Activated T-cell treated with anti-CD3 and anti-CD28 coated beads, Interleukin-2, amount 50 U/mL, for 48 hours (primary cell): Measurements from ENCODE around the gene DTD2.
A peak's percentile ranks its signal among the peaks of the same experiment; 100 is the strongest.
"Not testable (repeated sequence)": the region's sequence is repeated elsewhere in the genome, so short reads cannot be mapped to it uniquely, and the experiment has no call there.

Experiments used
- DNase-seq, 2 experiments: peaks; one replicate each; pipeline ENCODE4 v3.0.0-alpha.2; 2020

DTD2 gene

DNA sequence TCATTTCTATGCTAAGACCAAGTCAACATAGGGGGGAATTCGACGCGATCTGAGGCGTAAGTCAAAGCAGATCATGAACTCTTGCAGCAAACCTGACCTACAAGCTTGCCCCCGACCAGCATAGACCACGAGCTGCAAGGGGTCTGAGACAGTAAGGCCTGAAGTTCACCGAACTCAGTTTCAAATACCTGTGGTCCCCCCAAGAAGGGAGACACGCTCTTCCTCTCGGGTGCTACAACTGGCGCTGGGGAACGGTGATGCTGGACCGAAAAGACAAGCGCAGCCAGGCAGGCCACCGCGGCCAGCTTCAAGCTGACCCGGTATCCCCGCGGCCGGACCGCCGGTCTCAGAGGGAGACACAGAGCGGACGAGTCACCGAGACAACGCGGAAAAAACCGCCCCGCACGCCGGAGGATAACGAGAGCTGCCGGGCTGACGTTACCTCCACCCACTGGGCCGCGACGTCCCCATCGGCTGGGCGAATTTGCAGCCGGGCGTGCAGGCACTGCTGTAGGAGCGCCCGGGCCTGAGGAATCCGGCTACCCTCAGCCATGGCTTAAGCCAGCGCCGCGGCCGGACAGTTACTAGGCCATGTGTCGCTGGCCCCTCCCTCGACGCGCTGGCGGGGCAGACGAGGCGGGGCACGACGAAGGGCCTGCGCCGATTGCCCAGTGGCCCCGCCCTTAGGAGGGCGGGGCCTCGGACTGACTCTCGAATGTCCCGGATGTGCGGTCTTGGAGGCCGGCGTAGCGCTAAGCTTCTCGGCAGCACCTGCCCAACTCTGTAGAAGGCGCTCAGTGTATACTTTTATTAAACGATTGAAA is at the start of gene DTD2:
Gene DTD2, minus strand, starts transcription at position 666 of the 824 bp plus-strand sequence. Its CDS starts 113 bp downstream, at position 553.
- peak; percentile 93 to 95 for DNase-seq

DNA sequence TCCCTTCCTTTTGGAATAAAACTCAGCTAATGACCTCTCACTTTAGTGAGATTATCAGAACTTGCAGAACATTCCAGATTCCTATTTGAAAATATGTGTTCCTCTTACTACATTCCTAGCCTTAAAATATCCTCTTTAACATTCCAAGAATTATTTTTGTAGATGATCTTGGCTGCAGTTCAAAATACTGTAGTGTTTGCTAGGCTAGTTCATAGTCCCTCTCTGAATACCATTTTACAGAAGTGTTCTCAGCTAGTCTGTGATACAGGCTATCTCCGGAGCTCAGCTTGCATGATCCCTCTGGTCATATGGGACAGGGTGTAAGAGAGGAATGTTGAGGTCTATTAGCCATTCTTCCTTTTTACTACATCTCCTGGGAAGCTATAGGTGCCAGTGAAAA is 48.1 kb upstream of the DTD2 start:
- DNase-seq = no peak

DNA sequence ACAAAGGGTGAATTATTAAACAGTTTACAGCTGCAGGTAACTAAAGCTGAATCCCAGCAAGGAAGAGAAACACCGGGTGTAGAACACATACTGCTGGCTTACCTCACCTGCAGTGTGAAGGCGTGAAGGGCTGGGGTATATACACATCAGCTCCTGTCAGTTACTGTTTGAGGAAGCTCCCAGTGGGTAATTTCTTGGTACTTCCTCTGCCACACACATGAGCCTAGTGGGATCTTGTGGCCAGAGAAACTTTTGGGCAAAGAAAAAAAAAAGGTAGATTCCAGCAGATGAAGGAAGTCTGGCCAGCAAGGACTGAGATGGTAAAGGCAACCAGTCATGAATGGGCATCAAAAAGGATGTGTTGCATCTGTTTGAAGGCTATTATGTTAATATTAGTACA is 44.6 kb upstream of the DTD2 start:
- DNase-seq = no peak

DNA sequence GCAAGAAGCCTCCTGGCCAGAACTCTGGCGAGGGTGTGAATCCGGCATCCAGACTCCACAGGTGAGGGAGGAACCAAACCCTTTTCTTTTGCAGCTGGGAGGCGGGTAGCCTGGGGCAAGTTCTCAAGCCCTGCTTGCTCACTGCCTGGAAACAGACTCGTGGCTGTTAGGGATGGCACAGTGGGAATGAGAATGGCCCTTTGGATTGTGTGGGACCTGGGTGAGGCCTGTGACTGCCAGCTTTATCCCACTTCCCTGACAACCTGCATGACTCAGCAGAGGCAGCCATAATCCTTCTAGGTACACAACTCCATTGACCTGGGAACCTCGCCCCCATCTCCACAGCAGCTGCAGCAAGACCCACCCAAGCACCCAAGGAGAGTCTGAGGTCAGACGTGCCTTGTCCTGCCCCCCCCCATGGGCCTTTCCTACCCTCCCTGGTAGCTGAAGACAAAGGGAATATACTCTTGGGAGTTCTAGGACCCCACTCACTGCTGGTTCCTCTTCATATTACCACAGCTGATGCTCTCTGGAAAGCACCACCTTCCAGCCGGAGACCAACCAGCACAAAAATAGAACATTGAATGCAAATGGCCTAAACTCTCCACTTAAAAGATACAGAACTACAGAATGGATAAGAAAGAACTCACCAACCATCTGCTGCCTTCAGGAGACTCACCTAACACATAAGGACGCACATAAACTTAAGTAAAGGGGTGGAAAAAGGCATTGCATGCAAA is 35.6 kb upstream of the DTD2 start:
- no peak for DNase-seq

DNA sequence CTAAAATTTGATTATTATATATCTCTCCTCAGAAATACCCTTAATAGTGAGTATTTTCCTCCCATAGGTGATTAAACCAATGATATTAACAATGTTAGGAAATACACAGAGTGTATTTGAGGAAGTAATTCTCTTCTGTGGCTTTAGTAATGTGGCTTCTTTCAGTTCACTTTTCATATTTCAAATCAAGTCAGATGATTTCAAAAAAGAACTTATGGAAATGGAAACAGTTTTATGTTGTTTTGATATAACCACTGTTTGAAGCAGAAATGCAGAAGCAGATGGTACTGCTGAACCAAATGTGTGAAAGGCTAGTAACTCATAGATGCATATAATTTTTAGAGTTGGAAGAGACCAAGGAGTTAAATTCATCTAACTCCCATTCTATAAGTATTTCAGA is 32.4 kb upstream of the DTD2 start:
- DNase-seq = no peak

DNA sequence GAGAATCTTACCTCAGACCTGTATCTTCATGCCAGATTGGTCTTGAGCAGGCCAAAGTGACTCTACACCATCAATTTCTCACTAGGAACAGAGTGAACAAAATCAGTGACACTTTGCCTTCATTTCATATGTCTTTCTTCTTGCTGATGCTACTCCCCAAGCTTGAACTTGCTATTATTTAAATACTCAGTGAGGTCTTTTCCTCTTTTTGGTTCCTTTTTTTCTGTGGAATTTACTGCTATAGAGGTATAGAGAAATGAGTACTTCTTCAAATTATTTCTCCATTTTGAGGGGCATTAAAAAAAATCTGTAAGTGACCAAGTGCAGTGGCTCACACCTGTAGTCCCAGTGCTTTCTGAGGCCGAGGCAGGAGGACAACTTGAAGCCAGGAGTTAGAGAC is 30.6 kb upstream of the DTD2 start, which contains the start of gene GPR33:
Gene GPR33, minus strand, starts transcription at position 154 of the 400 bp plus-strand sequence. CDS start 4,074 bp downstream, outside the sequence.
- no peak for DNase-seq

DNA sequence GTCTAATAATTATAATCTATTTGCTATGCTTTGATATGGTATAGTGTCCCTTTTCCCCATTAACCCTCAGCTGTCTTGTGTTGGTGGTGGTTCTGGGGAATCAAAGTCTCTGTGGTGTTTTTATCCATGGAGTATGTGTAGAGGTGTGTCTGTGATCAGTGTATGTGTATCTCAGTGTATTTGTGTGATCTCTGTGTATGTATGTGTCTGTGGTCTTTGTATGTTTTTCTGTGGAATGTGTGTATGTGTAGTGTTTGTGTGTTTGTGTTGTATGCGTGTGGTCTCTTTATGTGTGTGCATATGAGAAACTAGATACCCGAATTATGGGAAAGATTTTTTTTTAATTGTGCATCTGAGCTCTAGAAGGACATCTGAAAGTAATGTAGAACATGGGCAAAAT is 29.5 kb upstream of the DTD2 start:
- no peak for DNase-seq

DNA sequence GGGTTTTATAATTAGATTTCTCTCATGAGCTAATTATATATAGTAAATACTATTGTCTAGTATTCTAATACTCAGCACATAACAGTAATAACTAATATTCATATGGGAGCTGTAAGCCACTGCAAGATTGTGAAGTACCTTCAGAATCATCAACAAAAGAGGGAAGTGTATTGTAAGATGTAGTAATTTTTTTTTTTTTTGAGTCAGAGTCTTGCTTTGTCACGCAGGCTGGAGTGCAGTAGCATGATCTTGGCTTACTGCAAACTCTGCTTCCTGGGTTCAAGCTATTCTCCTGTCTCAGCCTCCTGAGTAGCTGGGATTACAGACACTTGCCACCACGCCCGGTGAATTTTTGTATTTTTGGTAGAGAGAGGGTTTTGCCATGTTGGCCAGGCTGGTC is 27.4 kb upstream of the DTD2 start:
- DNase-seq = no peak

DNA sequence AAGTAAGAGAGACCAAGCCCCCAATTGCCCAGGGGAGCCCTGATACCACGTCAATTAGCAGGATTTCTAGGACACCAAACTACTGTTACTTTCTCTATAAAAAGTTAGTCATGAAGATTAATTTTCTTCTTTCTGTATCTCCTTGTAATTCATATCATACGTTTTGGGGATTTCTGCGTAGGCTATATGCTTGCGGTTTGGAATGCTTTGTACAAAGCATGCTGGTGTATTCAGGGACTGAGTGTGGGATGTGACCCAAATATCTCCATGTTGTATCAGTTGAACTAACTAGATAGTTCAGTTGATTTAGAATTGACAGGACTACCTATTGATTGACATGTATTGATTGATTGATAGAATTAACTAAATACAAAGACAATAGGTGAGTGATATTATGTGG is 22.9 kb upstream of the DTD2 start:
- no peak for DNase-seq

DNA sequence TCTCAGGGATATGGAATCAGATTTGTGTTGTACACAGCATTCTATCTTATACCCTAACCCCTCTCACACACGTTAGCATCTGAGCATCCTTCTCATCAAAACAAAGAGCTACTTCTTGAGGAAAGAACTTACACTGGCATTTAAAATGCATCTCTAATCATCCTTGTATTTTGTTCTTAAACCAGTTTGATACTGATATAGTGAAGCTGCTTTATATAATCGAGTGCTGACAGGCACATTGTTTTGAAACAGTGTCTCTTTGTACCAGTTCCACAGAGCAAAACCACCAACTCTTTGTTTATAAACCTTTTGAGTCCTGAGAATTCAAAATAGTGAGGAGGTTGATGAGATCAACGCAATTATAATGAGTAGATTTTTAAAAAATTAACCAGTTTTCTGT is 21.7 kb upstream of the DTD2 start:
- DNase-seq = no peak

DNA sequence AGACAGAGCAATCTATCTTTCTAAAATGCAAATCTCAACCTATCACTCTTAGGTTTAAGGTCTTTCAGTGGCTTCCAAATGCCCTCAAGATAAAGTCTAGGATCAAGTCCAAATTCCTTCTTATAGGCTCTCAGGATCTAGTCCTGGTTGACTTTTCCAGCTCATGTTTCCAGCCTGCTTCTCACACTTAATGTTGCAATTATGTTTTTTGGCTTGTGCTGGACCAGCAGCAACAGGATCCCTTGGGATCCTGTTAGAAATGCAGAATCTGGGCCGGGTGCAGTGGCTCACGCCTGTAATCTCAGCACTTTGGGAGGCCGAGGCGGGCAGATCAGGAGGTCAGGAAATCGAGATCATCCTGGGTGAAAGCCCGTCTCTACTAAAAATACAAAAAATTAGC is 19.9 kb upstream of the DTD2 start:
- no peak for DNase-seq

DNA sequence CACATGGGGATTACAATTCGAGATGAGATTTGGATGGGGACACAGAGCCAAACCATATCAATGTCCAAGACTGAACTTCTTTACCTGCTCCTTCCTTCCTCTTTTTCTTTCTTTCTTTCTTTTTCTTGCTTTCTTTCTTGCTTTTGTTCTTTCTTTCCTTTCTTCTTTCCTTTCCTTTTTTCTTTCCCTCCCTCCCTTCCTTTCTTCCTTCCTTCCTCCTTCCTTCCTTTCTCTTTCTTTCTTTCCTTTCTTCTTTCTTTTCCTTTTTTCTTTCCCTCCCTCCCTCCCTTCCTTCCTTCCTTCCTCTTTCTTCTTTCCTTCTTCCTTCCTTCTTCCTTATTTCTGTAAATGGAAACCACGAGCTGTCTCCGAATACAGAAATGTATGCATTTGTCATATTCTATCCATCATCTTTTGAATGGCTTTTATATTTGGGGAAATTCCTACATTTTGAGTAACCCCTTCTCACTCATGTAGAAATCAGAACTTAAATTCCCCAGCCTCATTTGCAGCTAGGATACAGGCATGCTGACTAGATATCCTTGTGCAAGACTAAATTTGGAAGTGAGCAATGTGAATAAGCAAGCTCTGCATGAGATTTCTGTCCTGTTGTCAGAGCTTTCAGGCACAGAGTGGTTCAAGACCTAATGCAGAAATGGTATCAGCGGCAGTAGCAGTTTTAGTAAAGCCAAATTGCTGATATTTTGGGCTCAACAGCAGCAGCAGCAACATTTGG is 19.0 kb upstream of the DTD2 start:
- DNase-seq = no peak

DNA sequence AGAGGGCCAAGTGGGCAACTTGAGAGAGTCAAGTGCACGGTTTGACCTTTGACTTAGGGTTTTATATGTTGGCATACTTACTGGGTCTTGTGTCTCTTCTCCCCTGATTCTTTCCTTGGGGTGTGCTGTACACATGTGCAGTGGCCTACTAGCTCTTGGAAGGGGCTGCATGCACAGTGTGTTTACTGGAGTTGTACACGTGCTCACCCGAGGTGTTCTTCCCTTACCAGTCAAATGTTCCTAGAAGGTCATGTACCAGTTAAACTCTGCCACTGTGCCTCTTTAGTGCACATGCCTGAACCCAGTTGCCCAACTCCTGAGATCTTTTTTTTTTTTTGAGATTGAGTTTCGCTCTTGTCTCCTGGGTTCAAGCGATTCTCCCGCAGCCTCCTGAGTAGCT is 9.2 kb upstream of the DTD2 start:
- DNase-seq = no peak

DNA sequence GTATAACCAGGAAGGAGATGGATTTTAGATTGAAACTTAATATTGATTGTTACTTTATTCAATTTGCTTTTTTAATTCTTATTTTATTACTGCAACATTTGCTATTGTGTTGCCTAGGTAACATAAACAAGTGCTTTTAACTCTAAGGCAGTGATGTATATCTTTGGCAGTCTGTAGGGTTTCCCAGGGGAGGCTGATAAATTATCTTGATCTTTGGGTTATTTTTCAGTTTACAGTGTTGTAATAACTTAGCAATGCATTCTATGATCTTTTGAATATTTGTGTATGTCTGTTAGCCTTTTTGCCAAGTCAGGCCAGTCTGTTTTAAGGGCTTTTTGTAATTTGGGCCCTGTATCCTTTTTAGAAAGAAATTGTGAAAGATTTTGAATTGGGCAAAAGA is 7.8 kb upstream of the DTD2 start:
- DNase-seq = no peak

DNA sequence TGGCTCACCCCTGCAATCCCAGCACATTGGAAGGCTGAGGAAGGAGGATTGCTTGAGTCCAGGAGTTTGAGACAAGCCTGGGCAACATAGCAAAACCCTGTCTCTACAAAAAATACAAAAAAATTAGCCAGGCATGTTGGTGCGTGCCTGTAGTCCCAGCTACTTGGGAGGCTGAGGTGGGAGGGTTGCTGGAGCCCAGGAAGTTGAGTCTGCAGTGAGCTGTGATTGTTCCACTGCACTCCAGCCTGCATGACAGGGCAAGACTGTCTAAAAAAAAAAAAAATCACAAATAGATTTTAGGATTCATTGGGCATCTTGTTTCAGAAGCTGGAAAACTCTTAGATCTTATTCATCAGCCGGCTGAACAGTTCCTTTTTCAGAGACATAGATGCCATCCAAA is 5.1 kb upstream of the DTD2 start:
- not testable (repeated sequence) for DNase-seq

DNA sequence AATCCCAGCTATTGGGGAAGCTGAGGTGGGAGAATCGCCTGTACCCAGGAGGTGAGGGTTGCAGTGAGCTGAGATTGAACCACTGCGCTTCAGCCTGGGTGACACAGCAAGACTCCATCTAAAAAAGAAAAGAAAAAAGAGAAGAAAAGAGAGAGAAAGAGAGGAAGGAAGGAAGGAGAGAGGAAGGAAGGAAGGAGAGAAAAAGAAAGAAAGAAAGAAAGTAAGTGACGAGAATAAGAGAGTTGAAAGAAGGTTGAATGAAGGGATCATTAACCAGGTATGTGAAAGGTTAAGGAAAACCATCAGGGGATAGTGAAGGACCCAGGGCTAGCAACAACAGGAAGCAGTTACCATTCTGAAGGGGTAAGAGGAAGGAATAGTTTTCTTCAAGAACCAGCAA is 4.2 kb upstream of the DTD2 start:
- no peak for DNase-seq

DNA sequence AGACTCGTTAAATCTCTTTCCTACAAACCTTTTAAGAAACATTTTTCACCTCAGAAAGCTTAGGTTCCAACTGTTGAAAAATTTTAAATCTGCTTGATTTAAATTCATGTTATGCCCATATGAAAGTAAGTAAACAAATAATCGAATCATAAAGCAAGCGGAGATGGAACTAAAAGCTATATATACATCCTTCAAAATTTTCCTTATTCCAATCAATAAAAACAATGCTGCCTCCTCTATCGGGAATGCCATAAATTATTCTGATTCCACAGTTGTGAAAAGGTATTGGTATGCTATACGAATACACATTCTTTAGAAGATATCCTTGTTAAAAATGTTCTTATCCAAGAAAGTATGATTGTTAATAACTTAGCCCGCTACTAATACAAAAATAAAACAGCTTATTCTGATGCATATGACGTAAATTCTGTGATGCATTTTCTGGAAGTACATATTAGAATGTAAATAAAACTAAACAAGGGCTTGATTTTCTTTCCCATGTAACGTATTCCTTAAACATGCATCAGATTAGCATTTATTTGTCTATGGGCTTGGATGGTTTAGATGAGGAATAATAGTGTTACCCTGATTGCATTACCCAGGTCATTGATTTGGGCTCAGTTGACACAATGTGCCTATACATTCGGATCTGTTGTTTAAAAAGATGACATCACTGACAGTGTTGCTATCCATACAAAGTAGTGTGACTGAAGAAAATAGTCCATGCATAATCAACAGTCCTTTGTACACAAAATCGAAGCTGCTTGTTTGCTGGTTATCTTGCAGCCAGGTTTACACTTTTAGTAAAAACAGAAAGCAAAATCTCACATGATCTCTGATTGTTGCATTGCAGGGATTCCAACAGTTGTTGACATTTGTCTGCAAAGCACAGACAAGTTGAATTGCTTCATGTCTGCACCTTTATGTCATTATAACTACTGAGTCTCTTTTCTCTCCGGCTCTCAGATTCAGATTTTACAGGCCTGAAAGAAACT is 656 bp upstream of the DTD2 start:
- no peak for DNase-seq

DNA sequence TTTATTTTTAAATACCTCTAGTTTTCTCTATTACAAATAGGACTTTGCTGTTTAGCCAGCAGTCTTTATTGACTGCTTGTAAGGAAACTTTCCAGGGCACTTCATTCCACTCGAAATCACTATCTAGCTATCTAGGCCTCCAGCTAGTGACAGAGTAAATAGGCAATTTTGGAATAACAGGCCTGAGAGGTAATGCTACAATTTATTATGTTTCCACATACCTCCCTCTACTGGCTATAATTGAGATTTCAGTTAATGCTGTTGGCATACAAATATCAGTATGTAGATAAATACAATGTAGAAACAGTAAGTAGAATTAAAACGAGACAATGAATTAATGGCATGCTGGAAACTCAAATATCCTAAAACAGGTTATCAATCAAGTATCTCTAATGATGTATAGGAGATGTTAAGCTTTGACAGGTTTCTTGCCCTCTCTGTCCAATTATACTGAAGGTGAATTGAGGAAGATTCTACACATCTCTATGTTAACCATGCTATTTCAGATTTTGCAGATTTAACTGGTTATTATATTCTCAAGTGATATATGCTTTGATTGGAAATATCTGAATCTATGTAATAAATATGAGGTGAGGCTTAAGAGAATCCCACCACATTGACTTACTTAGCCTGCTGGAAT is 7.2 kb downstream of the DTD2 start:
- no peak for DNase-seq

DNA sequence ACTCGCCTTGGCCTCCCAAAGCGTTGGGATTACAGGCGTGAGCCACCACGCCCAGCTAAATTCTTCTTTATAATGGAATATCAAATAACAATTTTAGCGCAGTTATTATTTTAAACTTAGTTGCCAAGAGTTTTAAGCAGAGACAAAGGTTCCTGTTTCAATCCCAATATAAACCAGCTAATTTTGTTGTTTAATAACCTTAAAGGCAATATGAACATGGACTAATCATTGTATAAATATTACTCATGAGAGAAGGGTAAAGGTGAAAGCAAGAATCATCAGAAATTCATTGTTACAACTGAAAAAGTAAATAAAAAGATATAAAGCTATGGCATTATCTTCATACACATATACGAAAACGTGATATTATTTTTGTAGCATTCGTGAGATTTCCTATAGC is 8.2 kb downstream of the DTD2 start:
- no peak for DNase-seq

DNA sequence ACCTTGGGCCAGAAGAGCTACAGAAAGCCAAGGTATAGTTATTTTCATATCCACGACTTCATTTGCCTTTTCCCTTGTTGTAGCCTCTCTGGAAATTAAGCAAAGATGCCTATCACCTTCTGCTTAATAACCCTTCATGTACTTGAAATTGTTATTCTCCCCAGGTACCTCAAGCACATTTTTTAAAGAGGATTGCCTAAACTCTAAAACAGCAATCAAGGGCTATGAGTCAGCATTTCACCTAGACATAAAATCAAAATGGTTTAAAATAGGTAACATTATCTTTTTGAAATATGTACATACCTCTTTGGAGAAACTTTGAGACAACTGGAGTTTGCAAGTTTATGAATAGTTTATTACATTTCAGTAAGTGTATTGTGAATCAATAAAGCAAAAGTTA is 11.6 kb downstream of the DTD2 start:
- no peak for DNase-seq

DNA sequence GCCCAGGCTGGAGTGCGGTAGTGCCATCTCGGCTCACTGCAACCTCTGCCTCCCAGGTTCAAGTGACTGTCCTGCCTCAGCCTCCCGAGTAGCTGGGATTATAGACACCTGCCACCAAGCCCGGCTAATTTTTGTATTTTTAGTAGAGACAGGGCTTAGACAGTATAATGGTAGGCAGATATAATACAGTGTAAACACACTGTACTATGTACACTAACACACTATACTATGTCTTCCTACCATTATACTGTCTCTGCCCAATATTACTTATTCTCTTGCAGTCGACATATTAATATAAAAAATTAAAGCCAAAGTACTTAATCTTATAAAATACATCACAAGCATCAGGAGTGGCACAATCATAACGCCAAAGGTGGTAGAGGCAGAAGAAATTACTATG is 15.0 kb downstream of the DTD2 start:
- no peak for DNase-seq
